HepG2 (cell line): Measurements from ENCODE around the gene TMEM125. TPM values are rescaled to one million over a fixed set of nuclear protein-coding genes. Genes with fewer than 3 reads are reported as not detected.

Source experiments
- ATAC-seq: fragments of 200-7000 bp; cut with Tn5 transposase; 3 replicates; pipeline ENCODE4 v1.9.1; 2020; ENCODE audit warnings: mild to moderate bottlenecking, moderate library complexity
- BruUV-seq: library from RNA; stranded (reverse); fragments of 400-500 nt; replicated peaks from 2 replicates; lab custom pipeline; 2021; lab: Mats Ljungman, UMichigan
- CTCF ChIA-PET: fragments of 300-600 bp; formaldehyde crosslinking; extraction: SDS; loops from one replicate; lab custom pipeline; 2021; ENCODE audit warnings: low total read pairs, inconsistent platforms, low intra/inter-chr PET ratio; lab: Yijun Ruan, JAX
- POLR2A ChIA-PET: fragments of 350-600 bp; sonication (Branson Sonifier 250); formaldehyde crosslinking; loops from one replicate; lab custom pipeline; 2020; ENCODE audit warnings: antibody characterized with exemption, inconsistent platforms; lab: Yijun Ruan, JAX
- DNase-seq: peaks from one replicate; pipeline ENCODE4 v3.0.0-alpha.2; 2015; ENCODE audit warnings: low spot score
- FAIRE-seq: peaks from 3 replicates; lab custom pipeline; 2011; peaks lifted over from hg19 to GRCh38; lab: Jason Lieb, UNC
- H2AFZ ChIP-seq: one replicate; pipeline ENCODE4 v1.6.1; 2011; ENCODE audit warnings: low read length, inconsistent platforms
- H3K27ac ChIP-seq: fragments of 300-600 bp; 3 replicates; pipeline ENCODE4 v1.8.0; 2011; ENCODE audit warnings: mixed run types, mild to moderate bottlenecking, mixed read lengths, low read length, inconsistent platforms; ENCODE audit not compliant: insufficient read depth; ENCODE audit errors: extremely low read length
- H3K27me3 ChIP-seq, 2 experiments: fragments of 200-600 bp in 1 of 2; 2 replicates in 1 of 2; 3 replicates in 1 of 2; pipeline versions ENCODE4 v1.6.0 to v1.8.0; 2011; ENCODE audit warnings: low read length in 2 of 2, mild to moderate bottlenecking in 2 of 2, moderate library complexity in 2 of 2, inconsistent platforms in 1 of 2; ENCODE audit not compliant: insufficient read depth in 2 of 2, control insufficient read depth in 1 of 2
- H3K36me3 ChIP-seq, 2 experiments: fragments of 200-600 bp in 1 of 2; replicated peaks in 1 of 2; 2 replicates in 1 of 2; 3 replicates in 1 of 2; pipeline versions ENCODE4 v1.5.1 to v1.8.0; 2011; ENCODE audit warnings: low read length in 2 of 2, inconsistent platforms in 1 of 2; ENCODE audit not compliant: insufficient read depth in 2 of 2, control insufficient read depth in 1 of 2
- H3K4me1 ChIP-seq: 2 replicates; pipeline ENCODE4 v1.5.1; 2012; ENCODE audit warnings: low read length, inconsistent platforms; ENCODE audit not compliant: insufficient read depth
- H3K4me2 ChIP-seq: 2 replicates; pipeline ENCODE4 v1.6.0; 2011; ENCODE audit warnings: low read depth, low read length, inconsistent platforms
- H3K4me3 ChIP-seq, 3 experiments: fragments of 200-600 bp in 1 of 3; sonication (generic), shearing (Covaris generic) in 1 of 3; replicated peaks in 1 of 3; 2 replicates each; pipeline ENCODE4 v1.5.1; 2011 to 2016; ENCODE audit warnings: low read length in 3 of 3, inconsistent platforms in 2 of 3, low read depth in 2 of 3, mild to moderate bottlenecking in 2 of 3, control low read depth in 1 of 3, mixed read lengths in 1 of 3; ENCODE audit not compliant: insufficient read depth in 1 of 3
- H3K79me2 ChIP-seq: one replicate; pipeline ENCODE4 v1.6.1; 2011; ENCODE audit warnings: low read length, inconsistent platforms; ENCODE audit not compliant: insufficient read depth
- H3K9ac ChIP-seq: 2 replicates; pipeline ENCODE4 v1.6.0; 2011; ENCODE audit warnings: mild to moderate bottlenecking, low read depth, low read length, inconsistent platforms; ENCODE audit not compliant: insufficient read depth
- H3K9me3 ChIP-seq: 2 replicates; pipeline ENCODE4 v1.5.1; 2012; ENCODE audit warnings: mild to moderate bottlenecking, low read length
- H4K20me1 ChIP-seq: 2 replicates; pipeline ENCODE4 v1.6.0; 2011; ENCODE audit warnings: inconsistent platforms, mild to moderate bottlenecking, low read length, moderate library complexity; ENCODE audit not compliant: insufficient read depth
- CEBPG ChIP-seq: IDR thresholded peaks from 2 replicates; pipeline ENCODE4 v1.6.1; 2016
- HES4 ChIP-seq: sonication (generic); formaldehyde crosslinking; IDR thresholded peaks from 2 replicates; pipeline ENCODE4 v1.9.0; 2021; ENCODE audit warnings: mild to moderate bottlenecking, missing genetic modification reagents, borderline replicate concordance
- ISX ChIP-seq: sonication (generic); formaldehyde crosslinking; conservative IDR thresholded peaks from 2 replicates; pipeline ENCODE4 v1.5.0; 2020; ENCODE audit warnings: missing genetic modification reagents
- SMAD3 ChIP-seq: sonication (generic); formaldehyde crosslinking; IDR thresholded peaks from 2 replicates; pipeline ENCODE4 v1.4.0; 2020; ENCODE audit warnings: missing genetic modification reagents
- ZBTB8A ChIP-seq: sonication (generic); formaldehyde crosslinking; IDR thresholded peaks from 2 replicates; pipeline ENCODE4 v1.4.0; 2020; ENCODE audit warnings: mild to moderate bottlenecking, low read depth, missing genetic modification reagents, borderline replicate concordance
- ZNF83 ChIP-seq: sonication (generic); formaldehyde crosslinking; IDR thresholded peaks from 2 replicates; pipeline ENCODE4 v1.4.0; 2020; ENCODE audit warnings: missing genetic modification reagents, mild to moderate bottlenecking, borderline replicate concordance
- whole genome bisulfite sequencing: methylation state at CpG from one replicate; pipeline ENCODE4 v1.1.6; 2017; ENCODE audit warnings: low lambda C conversion rate; 5-methylcytosine and 5-hydroxymethylcytosine counted together
- in situ Hi-C: cut with HindIII; loops from 2 replicates; pipeline ENCODE4 v1.10.0; 2017; ENCODE audit warnings: low pct_unique_long_range_greater_than_20kb; ENCODE audit not compliant: extremely low pct_ligation_motif_present
- intact Hi-C: fragments of 100-400 bp; cut with micrococcal nuclease; formaldehyde crosslinking; loops from one replicate; pipeline ENCODE4 v1.10.0; 2022; ENCODE audit not compliant: unreplicated experiment
- polyA plus RNA-seq, 8 experiments: library from polyadenylated mRNA; depleted of rRNA in 3 of 8; stranded (reverse) in 7 of 8; unstranded in 1 of 8; fragments of >200 nt; fragmentation: Illumina TruSeq in 4 of 8; extraction: Trizol in 4 of 8; gene quantifications; 2 replicates each; pipeline versions ENCODE4 v1.2.1 to v1.2.3, GENCODE V29; 2011 to 2016; ENCODE audit warnings: low read depth in 4 of 8, missing spikeins in 1 of 8, mixed read lengths in 1 of 8; ENCODE audit not compliant: insufficient read depth in 1 of 8
- total RNA-seq, 5 experiments: library from RNA; depleted of rRNA; stranded (reverse); fragments of >200 nt; fragmentation: Illumina TruSeq; extraction: Trizol; gene quantifications; 2 replicates each; pipeline ENCODE4 v1.2.3, GENCODE V29; 2016; ENCODE audit warnings: low read depth in 1 of 5
- TF ChIP-seq, protein P1 (sequence below): sonication (generic); formaldehyde crosslinking; IDR thresholded peaks from 2 replicates; pipeline ENCODE4 v1.8.0; 2022; ENCODE audit warnings: mild to moderate bottlenecking, missing genetic modification reagents; ENCODE audit not compliant: insufficient replicate concordance
- TF ChIP-seq, protein P2 (sequence below): sonication (generic); formaldehyde crosslinking; IDR thresholded peaks from 2 replicates; pipeline ENCODE4 v1.4.0; 2020; ENCODE audit warnings: missing genetic modification reagents
- TF ChIP-seq, protein P3 (sequence below): sonication (generic); formaldehyde crosslinking; IDR thresholded peaks from 2 replicates; pipeline ENCODE4 v1.5.1; 2020; ENCODE audit warnings: mild to moderate bottlenecking, missing genetic modification reagents

Gene TMEM125
- total and polyA plus RNA-seq, 2 of the 13 experiments (the other 11 are each of a cell fraction or from before 2014, with no cell fraction given) = 0.03 TPM; not detected in 1

DNA sequence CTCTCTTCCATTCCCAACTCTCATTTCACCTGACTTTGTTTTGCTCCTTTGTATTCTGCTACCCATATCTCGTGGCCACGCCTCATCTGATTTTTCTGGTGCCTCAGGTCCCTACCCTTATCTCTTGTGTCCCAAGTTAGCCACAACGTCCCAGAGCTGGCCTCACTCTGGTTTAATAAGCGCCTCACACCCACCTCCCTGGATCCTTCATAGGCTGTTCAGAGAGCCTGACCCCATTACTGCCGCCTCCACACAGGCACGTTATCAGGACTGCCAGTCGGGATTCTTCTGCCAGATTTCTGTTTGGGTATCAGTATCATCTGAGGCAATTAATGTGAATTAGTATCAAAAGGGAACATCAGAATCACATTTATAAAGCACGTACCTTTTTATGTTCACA, 34.7 kb upstream of the TMEM125 start:
- H3K27me3 ChIP-seq = peaks cover 1 to 38% of the 10 kb centered on the region in 2 experiments; a peak in 3 of 5 replicates
- H3K4me3 ChIP-seq = no peak overlapping the region
- intact Hi-C loops (loop anchor here (5.0 kb wide), 1 partner anchor 112 kb away; no protein-coding TSS in a partner anchor), in situ Hi-C loops (no loop called here)
- no peak overlapping the region for H3K9ac ChIP-seq
- peaks cover 6% of the 10 kb centered on the region; the same call in 1 of the 2 replicates for H3K4me1 ChIP-seq
- BruUV-seq = no TSS peak
- 22% methylated on average over 8 of the region's 8 CpGs for WGBS
- H3K27ac ChIP-seq = no peak overlapping the region
- H3K4me2 ChIP-seq = no peak overlapping the region
- H3K79me2 ChIP-seq = no peaks in the 10 kb centered on the region
- ATAC-seq (no peak), DNase-seq (no peak), FAIRE-seq (no peak)
- no peaks in the 10 kb centered on the region for H4K20me1 ChIP-seq
- no peak for TF ChIP-seq HES4 (CRISPR knock-in tag)
- TF ChIP-seq, protein P1, sequence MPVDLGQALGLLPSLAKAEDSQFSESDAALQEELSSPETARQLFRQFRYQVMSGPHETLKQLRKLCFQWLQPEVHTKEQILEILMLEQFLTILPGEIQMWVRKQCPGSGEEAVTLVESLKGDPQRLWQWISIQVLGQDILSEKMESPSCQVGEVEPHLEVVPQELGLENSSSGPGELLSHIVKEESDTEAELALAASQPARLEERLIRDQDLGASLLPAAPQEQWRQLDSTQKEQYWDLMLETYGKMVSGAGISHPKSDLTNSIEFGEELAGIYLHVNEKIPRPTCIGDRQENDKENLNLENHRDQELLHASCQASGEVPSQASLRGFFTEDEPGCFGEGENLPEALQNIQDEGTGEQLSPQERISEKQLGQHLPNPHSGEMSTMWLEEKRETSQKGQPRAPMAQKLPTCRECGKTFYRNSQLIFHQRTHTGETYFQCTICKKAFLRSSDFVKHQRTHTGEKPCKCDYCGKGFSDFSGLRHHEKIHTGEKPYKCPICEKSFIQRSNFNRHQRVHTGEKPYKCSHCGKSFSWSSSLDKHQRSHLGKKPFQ = no peak
- TF ChIP-seq, protein P2, sequence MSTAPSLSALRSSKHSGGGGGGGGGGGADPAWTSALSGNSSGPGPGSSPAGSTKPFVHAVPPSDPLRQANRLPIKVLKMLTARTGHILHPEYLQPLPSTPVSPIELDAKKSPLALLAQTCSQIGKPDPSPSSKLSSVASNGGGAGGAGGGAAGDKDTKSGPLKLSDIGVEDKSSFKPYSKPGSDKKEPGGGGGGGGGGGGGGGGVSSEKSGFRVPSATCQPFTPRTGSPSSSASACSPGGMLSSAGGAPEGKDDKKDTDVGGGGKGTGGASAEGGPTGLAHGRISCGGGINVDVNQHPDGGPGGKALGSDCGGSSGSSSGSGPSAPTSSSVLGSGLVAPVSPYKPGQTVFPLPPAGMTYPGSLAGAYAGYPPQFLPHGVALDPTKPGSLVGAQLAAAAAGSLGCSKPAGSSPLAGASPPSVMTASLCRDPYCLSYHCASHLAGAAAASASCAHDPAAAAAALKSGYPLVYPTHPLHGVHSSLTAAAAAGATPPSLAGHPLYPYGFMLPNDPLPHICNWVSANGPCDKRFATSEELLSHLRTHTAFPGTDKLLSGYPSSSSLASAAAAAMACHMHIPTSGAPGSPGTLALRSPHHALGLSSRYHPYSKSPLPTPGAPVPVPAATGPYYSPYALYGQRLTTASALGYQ (CRISPR knock-in tag) = no peak
- TF ChIP-seq SMAD3 = no peak
- TF ChIP-seq, protein P3, sequence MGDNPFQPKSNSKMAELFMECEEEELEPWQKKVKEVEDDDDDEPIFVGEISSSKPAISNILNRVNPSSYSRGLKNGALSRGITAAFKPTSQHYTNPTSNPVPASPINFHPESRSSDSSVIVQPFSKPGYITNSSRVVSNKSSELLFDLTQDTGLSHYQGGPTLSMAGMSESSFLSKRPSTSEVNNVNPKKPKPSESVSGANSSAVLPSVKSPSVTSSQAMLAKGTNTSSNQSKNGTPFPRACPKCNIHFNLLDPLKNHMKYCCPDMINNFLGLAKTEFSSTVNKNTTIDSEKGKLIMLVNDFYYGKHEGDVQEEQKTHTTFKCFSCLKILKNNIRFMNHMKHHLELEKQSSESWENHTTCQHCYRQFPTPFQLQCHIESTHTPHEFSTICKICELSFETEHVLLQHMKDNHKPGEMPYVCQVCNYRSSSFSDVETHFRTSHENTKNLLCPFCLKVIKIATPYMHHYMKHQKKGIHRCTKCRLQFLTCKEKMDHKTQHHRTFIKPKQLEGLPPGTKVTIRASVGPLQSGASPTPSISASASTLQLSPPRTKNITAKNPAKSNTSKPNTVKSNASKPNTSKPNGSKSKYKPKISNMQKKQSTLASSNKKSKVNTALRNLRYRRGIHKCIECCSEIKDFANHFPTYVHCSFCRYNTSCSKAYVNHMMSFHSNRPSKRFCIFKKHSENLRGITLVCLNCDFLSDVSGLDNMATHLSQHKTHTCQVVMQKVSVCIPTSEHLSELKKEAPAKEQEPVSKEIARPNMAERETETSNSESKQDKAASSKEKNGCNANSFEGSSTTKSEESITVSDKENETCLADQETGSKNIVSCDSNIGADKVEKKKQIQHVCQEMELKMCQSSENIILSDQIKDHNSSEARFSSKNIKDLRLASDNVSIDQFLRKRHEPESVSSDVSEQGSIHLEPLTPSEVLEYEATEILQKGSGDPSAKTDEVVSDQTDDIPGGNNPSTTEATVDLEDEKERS = no peak
- TF ChIP-seq CEBPG (CRISPR knock-in tag) = no peak
- TF ChIP-seq ZNF83 (CRISPR knock-in tag) = no peak
- no peak for TF ChIP-seq ISX (CRISPR knock-in tag)
- TF ChIP-seq ZBTB8A = no peak
- H3K36me3 ChIP-seq = no peaks in the 10 kb centered on the region
- H3K9me3 ChIP-seq = no peaks in the 10 kb centered on the region
- ChIA-PET CTCF (no interaction called here), POLR2A (no interaction called here)
- no peak overlapping the region for H2AFZ ChIP-seq
